Skin of body (tissue), 2 donors: ENCODE data around the gene SGTB. TPM values are rescaled to one million over a fixed set of nuclear protein-coding genes. Genes with fewer than 3 reads are reported as not detected.
"Not testable (repeated sequence)": the region's sequence is repeated elsewhere in the genome, so short reads cannot be mapped to it uniquely, and the experiment has no call there.

Experiments used
- DNase-seq: peaks from one replicate; lab custom pipeline; 2025; lab: John Stamatoyannopoulos, UW
- total RNA-seq: library from RNA; depleted of rRNA; stranded (reverse); fragments of >200 nt; gene quantifications from one replicate; pipeline ENCODE4 v1.2.3, GENCODE V29; 2014

The SGTB gene
- total RNA-seq, 1 donor from 2014 or later, result 7.3 TPM

DNA sequence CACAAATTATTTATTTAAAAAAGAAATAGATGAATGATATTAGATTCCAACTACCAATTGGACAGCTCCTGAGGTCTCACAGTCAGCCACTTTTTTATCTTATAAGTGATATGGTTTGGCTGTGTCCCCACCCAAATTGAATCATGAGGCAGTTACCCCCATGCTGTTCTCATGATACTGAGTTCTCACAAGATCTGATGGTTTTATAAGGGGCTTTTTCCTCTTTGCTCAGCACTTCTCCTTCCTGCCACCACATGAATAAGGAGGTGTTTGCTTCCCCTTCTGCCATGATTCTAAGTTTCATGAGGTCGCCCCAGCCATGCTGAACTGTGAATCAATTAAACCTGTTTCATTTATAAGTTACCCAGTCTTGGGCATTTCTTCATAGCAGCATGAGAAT lies 13.0 kb upstream of the SGTB start:
- no peak for DNase-seq

DNA sequence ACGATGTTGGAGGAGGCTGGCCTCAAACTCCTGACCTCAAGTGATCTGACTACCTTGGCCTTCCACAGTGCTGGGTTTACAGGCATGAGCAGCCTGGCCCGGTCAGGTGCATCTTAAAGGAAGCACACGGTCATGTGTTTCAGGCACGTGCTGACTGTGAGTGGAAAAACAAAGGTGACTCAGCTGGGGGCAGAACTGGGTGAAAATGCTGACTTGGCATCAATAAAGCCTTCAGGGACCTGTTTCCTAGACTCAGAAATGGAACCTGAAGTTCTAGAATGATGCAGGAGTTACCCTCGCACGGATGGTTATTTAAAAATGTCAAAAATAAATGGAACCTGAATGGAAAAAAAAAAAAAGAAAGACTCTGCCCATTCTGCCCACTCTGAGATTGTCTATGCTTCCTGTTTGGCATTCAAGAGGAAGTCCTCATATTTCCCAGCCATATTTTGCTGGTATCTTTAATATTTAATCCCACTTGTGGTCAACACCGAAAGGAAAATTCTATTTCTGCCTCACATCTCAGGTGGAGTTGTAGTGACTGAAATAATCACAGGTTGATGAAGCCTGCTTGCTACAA lies 12.4 kb upstream of the SGTB start:
- not testable (repeated sequence) for DNase-seq

DNA sequence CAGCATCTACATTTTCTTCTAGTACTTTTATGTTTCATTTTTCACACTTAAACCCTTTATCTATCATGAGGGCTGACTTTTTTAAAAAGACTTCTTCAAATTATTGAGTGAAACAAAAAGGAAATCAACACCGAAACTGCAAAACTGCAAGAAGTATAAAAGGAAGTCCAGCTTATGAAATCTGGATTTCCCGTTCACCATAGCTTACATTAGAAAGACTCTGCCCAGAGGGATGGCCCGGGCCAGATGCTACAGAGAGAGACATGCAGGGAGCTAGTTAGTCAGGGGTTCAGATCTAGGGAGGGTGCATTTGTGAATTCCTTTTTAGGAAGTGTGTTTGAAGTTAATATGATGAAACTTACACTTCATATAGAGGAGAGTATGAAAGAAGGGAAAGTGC lies 10.1 kb upstream of the SGTB start:
- not testable (repeated sequence) for DNase-seq

DNA sequence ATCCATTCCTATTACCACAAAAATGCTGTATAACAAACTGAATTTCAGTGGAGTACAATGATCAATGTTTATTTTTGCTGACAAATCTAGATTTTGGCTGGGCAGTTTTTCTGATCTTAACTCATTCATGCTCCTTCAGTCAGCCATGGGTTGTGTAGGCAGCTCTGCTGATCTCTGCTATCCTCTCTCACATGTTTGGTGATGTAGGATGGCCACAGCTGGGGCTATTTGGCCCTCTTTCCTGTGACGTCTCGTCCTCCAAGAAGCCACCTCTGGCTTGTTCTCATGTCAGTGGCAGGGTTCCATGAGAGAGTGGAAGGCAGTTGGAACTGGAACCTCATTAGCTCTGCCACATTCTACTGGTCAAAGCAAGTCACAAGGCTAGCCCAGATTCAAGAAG lies 9.0 kb upstream of the SGTB start:
- no peak for DNase-seq

DNA sequence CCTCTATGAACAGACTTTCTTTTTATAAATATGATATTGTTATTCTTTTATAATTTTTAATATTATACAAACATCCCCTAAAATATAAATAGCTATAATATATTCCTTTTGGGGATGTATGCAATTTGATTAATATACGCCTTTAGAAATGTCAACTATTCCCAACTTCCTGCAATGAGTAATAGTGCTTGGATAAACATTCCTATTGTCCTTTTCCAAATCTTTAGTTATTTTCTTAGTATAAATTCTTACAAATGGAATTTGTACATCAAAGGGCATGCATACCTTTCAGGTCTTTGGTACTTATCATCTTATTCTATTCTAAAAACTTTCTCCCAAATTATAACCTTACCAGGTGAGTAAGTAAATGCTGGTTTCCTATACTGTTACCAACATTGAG lies 6.3 kb upstream of the SGTB start:
- DNase-seq, result no peak

DNA sequence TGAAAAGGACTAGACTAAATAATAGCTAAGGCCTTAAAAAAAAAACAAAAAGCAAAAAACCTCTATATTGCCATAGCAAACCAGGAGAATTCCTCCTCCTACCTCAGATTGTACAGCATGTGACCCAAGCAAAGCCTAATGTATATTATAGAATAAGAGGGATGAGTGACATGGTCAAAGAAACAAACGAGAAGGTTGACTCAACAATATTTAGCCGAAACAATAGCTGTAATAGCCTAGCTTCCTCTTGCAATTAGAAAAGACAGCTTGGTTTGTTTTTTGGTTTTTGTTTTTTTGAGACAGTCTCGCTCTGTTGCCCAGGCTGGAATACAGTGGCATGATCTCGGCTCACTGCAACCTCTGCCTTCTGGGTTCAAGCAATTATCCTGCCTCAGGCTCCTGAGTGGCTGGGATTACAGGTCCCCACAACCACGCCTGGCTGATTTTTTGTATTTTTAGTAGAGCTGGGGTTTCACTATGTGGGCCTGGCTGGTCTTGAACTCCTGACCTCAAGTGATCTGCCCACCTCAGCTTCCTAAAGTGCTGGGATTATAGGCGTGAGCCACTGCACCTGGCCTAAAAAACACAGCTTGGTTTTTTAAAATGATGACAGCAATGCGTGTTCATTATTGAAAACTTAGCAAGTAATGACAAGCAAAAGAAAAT lies 5.7 kb upstream of the SGTB start:
- no peak for DNase-seq

DNA sequence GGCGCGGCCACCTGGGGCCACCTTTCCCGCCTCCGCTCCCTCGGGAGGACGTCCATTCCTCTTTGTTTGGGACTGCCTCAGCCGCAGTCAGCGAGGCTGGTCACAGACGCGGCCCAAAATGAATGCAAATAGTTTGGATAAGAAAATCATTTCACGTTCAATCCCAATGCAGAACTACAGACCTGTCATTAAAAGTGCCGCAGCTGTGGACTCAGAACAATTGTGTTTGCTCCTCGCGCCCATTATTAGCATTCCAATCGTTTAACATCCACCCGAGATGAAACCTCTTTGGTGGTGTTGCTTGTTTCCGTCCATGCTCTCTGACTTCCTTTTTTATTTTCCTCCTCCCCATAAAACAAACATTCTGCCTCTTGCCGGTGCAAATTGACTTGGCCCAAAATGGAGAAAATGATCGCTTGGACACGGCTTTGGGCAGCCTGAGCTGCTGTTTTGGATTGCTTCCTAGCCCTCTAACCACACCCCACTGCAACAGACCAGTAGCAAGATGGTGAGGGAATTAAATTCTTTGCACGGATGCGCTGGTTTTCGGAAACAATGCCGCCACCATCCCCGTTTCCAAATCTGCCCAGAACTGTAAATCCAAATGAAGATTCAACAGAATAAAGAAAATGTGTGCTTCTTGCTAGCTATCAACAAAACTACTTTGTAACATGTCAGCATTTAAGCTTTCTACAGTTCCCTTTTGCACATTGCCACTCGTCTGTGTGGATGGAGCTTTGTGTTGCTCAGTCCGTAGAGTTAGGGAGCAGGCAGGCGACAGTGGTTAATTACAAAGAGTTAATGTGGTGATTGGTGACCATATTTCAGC lies 880 bp upstream of the SGTB start:
- peak; percentile 62 for DNase-seq

DNA sequence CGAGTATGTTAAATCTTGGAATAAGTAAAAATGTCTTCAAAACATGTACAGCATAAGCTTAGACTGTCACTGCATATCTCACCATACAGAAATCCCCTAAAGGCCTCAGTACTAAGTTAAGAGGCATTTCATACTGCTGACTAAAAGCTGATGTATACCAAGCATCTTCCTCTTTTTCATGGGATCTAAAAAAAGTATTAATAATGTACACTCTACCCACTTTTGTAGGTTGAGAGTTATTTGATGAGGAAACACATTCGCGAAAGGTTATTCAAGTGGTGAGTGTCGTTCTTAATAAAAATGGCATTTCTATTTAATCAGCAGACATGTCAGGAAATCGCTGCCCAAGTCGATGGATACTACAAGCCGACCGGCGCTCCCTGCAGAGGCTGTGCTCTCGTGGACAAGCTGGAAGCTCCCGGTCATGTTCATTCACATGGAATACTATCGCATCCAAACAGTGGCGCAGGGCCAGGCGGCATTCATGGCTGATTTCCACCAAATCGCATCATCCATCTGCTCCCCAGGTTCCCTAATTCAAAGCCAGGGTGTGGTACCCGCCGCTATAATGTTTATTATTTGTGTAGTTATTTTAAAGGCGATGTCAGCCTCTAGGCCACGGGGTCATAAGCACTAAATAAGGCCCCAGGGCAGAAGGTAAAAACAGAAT lies 724 bp downstream of the SGTB start:
- DNase-seq, result peak; percentile 68

DNA sequence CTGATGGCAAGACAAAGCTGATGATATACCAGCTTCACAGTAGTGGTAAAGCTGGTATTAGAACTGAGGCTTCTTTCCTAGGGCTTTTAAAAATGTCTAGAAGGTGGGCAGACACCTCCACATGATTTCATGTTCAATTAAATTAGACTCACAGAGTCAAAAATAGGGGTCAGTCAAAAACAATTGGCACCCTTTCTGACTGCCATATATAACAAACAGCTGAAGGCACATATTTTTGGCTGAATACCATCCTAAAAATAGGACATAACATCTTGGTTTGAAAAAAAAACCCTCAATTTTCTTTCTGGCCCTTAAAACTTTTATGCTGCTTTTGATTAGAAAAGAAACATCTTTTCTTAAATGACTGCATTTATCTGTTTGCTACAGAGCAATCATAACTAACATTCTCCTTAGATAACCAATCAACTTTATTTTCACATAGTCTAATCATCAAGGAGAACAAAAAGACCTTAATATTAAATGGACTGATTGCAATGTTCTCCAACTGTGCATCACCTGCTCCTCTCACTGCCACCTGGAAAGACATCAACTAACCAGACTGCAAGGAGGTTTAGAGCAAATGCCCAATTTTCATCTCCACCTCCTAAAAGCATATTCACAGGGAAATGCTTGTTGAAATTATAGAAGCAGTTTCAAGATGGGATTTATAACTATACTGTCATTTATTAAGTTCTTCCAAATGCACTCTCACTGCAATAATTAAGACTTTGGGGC lies 3.2 kb downstream of the SGTB start:
- DNase-seq, result no peak

DNA sequence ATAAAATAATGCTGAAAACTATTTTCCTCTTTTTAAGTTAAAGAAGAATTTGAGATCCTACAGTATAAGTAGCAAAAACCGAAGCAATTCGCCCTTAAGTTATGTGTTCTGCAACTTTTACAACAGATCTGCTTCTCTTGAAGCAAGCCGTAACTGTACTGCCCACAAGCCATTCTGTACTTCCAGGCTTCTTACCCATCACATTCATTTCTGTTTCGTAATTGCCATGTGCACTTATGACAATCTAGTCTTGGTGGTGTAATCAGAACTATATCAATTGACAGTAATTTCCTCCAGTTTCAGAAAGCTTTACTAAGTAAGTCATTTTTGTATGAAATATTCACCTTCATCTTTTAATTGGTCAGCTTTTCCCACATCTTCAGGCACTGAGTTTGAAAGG lies 13.8 kb downstream of the SGTB start:
- no peak for DNase-seq

DNA sequence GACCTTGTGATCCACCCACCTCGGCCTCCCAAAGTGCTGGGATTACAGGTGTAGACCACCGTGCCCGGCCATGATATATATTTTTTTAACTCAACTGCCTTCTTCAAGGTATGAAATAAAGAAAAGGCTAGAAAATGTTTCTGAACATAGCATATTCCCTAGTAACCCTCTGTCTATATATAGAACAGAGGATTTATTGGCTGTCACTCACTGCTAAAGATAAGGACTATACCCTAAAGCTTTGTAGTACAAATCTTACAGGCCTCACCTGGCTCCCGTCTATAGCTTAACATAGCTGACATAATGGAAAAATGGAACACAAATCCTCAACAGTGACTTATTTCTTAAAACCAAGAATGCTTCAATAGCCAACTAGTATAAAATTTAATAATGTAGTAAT lies 14.2 kb downstream of the SGTB start:
- DNase-seq, result no peak

DNA sequence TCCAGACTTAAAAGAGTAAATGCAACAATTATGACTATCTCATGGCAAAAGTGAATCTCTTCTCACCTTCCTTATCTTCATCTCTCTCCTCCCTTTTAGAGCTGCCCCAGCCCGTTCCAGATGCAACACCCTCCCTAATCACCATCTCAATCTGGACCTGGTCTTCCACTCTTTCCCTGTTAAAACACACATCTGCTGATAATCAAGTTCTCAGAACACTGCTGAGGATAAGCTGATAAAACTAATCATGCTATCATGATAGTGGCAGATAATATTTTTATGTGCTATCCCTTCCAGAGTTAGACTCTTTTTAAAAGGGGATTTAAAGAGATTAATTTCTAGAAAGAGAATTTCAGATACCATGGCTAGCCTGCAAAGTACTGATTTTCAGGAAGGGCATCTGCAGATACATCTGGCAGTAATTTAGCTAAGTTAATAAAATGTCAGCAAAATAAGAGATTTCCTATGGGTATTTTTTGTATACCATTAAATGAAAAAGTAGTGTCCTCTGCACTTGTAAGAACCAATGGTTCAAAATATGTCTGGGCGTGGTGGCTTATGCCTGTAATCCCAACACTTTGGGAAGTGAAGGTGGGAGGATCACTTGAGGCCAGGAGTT lies 17.2 kb downstream of the SGTB start:
- no peak for DNase-seq

DNA sequence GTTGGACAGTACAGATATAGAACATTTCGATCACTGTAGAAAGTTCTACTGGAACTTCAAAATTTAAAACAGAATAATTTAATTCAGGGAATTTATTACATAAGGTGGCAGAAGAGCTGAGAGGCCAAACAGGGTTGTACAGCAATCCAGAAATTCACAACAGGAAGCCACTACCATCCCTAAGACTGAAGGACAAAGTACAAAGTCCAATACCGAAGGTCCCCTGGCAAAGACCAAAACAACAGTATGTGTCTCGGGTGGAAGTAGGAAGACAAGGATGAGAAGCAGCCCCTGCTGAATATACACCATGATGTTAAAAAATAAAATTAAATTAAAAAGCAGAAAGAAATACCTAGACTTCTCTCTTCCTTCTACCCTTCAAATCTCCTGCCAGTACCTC lies 19.9 kb downstream of the SGTB start:
- no peak for DNase-seq

DNA sequence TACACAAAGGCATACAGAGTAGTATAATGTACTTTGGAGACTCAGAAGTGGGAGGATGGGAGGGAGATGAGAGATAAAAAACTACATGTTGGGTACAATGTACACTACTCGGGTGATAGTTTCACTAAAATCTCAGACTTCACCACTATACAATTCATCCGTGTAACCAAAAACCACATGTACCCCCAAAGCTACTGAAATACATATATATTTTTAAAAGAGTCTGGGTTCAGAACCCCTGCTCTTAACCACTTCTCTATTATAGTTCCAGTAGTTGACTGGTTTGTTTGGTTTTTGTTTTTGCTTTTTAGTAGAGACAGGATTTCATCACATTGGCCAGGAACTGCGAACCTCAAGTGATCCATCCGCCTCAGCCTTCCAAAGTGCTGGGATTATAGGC lies 22.6 kb downstream of the SGTB start:
- no peak for DNase-seq

DNA sequence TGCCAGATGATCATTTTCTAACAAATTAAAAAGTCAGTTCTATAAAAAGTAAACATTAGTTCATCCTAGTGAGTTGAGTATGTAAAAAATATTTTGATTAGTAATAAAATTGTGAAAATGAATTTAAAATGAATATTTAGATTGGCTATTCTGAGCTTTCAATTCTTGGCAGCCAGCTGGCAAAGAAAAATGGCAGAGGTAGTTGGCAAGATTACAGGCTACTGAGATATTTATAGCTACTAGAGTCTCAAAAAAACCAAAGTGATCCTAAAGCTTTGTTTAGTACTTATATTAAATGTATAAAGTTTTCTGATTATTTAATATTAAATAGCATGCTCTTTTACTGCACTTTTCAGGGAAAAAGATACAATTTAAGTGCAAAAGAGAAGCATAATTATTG lies 25.0 kb downstream of the SGTB start:
- DNase-seq, result no peak

DNA sequence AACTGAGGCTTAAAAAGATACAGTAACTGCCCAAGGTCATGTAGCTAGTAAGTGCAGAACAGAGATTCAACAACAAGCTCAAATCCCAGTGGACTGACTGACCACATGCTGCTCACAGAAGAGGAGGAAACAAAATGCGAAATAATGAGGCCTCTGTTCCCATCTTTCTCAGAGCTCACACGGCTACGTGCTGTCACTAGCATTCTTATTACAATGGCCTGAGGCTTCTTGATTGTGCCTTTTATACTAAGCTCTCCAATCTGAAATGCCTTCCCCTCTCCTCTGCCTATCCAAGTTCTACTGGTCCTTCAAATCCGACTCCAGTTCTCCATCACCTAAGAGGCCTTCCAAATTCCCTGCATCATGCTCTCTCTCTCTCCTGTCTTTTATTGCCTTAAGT lies 26.0 kb downstream of the SGTB start:
- DNase-seq, result peak; percentile 17

DNA sequence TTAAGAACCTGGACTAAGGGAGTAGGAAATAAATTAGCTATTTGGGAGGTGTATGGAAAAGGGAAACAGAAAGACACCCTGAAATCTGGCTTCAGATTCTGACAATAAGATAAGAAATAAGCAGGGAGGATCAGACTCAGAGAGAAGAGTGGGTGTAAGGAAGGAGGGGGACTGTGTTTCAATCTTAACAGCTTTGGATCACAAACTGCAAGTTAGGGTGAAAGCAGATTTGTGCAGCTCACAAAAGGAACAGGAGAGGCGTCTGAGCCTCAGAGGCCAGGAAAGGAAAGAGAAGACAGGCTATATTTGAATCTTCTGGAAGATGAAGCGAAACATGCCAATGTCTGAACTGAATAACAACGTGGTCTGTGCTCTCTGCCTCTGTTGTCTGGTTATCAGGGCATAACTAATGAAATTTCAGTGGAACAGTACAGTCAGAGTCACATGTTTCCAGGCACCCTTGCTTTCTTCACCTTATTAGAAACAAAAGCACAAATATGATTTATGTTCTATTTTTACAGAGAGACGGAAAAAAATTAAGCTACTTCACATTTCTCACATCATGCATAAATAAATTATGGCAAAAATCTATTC lies 26.6 kb downstream of the SGTB start:
- DNase-seq, result no peak

DNA sequence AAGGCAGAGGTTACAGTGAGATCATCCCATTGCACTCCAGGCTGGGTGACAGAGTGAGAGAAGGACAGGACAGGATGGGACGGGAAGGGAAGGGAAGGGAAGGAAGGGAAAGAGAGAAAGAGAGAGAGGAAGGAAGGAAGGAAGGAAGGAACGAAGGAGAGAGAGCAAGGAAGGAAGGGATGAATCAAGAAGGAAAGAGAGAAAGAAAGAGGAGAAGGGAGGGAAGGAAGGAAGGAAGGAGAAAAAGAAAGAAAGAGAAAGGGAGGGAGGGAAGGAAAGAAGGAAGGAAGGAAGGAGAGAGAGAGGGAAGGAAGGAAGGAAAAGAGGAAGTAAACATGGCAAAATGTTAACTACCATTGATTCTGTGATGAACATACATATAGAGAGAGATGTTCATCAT lies 28.8 kb downstream of the SGTB start:
- no peak for DNase-seq

DNA sequence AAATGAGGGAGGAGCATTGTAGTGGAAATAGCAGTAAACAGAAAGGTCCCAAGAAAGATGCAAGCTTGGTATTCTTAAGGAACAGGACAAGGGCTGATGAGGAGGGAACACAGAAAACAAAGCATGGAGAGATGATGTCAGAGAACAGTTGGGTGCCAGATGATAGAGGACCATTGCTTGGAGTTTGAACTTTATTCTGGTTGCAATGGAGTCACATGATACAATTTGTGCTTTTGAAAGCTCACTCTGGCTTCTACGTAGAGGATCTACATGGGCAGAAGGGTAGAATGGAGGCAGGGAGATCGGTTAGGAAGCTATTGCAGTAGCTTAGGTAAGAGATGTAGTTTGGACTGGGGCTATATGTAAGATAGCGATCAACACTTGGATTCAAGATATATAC lies 39.8 kb downstream of the SGTB start:
- DNase-seq, result no peak

DNA sequence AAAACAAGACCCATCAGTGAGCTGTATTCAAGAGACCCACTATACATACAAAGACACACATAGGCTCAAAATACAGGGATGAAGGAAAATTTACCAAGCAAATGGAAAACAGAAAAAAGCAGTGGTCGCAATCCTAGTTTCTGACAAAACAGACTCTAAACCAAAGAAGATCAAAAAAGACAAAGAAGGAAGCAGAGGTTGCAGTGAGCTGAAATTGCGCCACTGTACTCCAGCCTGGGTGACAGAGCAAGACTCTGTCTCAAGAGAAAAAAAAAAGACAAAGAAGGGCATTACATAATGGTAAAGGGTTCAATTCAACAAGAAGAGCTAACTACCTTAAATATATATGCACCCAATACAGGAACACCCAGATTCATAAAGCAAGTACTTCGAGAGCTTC lies 45.9 kb downstream of the SGTB start:
- DNase-seq, result not testable (repeated sequence)

DNA sequence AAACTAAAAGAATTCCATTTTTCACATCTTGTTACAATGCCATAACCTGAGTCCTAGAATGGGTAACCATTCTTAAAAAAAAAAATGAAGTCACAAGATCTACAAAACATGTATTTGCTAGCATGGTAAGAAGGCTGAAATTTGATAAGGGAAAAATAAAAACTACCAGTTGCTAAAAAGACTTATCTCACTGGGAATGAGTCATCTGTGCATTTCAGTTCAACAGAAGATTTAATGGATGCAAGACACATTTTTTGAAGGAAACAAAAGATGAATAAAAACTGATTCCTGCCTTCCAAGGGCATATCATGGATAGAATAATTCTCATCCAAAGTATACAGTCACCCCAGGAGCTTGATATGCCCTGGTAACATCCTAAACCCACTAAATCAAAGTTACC lies 47.2 kb downstream of the SGTB start:
- DNase-seq, result no peak
